Measurements from ENCODE around the gene CHST5.
"Not testable (repeated sequence)": the region's sequence is repeated elsewhere in the genome, so short reads cannot be mapped to it uniquely, and the experiment has no call there.

Gene CHST5

GRCh38 chr16:75559564-75560372, 23.9 kb upstream of the CHST5 start:
- FAIRE-seq (no peak), DNase-seq (ENCODE audit: insufficient read length, low spot score) (peak; percentile 9)
- no peak for TF ChIP-seq POLR2A (IDR thresholded peaks at IDR 0.05; ENCODE audit: low read depth, low read length)

DNA sequence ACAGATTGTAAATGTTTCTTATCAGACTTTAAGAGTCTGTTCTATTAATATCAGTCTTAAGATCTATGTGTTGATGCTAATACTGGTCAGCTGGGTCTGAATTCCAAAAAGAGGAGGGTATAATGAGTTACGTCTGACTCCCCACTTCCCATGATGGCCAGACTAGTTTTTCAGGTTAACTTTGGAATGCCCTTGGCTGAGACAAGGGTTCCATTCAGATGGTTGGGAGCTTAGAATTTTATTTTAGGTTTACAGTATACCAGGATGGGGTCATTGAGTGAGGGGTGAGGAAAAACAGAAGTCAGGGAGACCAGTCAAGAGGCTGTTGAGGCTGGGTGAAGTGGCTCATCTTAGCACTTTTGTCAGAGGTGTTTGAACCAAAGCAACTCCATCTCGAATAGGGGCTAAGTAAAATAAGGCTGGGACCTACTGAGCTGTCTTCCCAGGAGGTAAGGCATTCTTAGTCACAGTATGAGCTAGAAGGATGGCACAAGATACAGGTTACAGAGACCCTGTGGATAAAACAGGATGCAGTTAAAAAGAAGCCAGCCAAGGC, 23.0 kb upstream of the CHST5 start:
- DNase-seq (ENCODE audit: insufficient read length, low spot score), result no peak
- no peak for TF ChIP-seq POLR2A (IDR thresholded peaks at IDR 0.05; ENCODE audit: low read depth, low read length)

GRCh38 chr16:75556431-75556950, 20.6 kb upstream of the CHST5 start:
- TF ChIP-seq POLR2A (IDR thresholded peaks at IDR 0.05; ENCODE audit: low read depth, low read length), result no peak
- no peak for FAIRE-seq
- no peak for DNase-seq (ENCODE audit: insufficient read length, low spot score)

More for the DNA sequence above, 23.0 kb upstream of the CHST5 start:
- FAIRE-seq, result no peak

DNA sequence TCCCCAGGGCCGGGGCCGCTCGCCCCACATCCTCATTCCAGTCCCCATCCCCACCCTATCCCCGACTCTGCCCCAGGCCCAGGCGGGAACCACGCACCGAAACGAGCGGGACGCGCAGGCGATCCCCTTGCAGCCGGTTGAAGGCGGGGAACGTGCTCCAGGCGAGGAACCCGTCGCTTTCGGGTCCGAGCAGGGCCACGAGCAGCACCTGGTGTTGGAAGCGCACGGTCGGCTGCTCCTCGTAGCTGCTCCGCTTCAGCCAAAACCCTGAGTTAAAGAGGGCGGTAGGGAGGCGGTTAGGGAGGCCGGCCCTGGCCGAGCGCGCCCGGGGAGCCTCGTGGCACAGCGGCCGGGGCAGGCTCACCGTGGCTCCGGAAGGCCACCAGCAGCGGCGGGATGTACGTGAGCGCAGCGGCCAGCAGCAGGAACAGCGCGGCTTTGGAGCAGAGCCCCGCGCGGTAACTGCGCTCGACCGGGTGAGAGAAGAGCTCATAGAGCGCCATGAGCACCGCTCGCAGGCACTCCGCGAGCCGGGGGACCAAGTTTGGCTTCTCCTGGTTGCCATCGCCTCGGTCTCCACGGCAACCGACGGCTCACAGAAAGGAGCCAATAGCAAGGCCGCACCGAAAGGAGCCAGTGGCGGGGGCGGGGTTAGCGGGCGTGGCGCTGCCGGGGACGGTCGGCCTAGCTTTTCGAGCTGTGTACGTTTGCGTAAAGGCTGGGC, 20.0 kb upstream of the CHST5 start, which contains the start of gene TMEM231:
Gene TMEM231 (minus strand): TSS at position 546 of the 724 bp plus-strand sequence. CDS start 43 bp downstream, at position 503.
- peak; percentile 94 for DNase-seq (ENCODE audit: insufficient read length, low spot score)
- peak; percentile 42; the same call in 1 of the 2 replicates for TF ChIP-seq POLR2A (IDR thresholded peaks at IDR 0.05; ENCODE audit: low read depth, low read length)
- no peak for FAIRE-seq

DNA sequence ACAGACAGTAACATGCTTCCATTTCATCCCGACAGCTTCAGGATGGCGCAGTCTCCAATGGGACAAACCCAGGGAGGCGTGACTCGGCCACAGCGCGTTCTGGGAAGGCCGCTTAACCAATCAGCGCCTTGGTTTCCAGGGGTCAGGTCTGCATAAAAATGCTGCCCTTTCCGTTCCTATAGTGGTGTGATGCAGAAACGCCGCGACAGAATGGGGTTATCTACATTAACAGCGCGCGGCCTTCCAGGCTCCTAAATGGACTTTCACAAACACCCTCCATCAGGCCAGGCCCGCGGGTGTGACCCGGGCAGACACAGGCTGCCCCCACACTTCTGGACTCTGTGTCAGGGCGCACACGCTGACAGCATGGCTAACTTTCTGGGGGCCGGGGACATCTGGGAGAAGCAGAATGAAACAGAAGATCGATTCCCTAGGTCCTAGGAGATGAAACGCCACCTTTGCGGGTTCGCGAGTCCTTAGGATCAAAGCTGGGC, 19.4 kb upstream of the CHST5 start:
- DNase-seq (ENCODE audit: insufficient read length, low spot score), result peak; percentile 91
- peak; percentile 29; the same call in 1 of the 2 replicates for TF ChIP-seq POLR2A (IDR thresholded peaks at IDR 0.05; ENCODE audit: low read depth, low read length)
- peak; percentile 38 for FAIRE-seq

- no peak for DNase-seq (ENCODE audit: insufficient read length, low spot score)
- TF ChIP-seq POLR2A (IDR thresholded peaks at IDR 0.05; ENCODE audit: low read depth, low read length), result no peak
- FAIRE-seq, result no peak
These were observed 17.0 kb upstream of the CHST5 start for GRCh38 chr16:75552951-75553350.

DNA sequence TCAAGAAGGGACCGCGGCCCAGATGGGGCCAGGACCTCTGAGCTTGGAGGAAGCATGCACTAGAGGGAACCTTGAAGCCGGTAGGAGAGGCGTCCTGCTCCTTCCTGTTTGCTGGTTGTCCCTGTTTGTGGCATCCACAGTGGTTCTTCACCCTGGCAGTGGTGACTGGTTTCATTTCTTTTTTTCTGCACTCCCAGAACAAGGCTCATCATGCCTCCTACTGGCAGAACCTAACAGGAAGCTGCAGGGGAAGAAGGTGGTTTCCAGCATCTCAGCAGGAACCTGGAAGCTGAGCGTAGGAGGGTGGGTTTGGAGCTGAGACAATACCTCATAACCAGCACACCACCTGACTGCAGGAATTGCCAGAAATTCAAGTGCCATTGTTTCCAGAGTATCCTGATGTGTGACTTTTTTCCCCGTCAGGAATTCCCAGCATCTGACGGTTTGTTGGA, 14.3 kb upstream of the CHST5 start:
- DNase-seq (ENCODE audit: insufficient read length, low spot score), result peak; percentile 79
- no peak for TF ChIP-seq POLR2A (IDR thresholded peaks at IDR 0.05; ENCODE audit: low read depth, low read length)
- FAIRE-seq, result no peak

GRCh38 chr16:75548456-75548855, 12.5 kb upstream of the CHST5 start:
- DNase-seq (ENCODE audit: insufficient read length, low spot score); FAIRE-seq: not testable (repeated sequence)

DNA sequence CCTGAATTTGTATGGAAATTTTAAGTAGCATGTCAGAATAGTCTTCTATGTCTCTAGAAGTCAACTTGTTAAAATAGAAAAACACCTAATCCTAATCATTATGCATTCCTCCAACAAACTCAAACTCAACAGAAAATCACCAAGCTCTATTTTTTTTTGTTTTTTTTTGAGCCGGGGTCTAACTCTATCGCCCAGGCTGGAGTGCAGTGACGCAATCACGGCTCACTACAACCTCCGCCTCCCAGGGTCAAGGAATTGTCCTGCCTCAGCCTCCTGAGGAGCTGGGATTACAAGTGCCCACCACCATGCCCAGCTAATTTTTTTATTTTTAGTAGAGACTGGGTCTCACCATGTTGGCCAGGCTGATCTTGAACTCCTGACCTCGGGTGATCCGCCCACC, 10.4 kb upstream of the CHST5 start:
- DNase-seq (ENCODE audit: insufficient read length, low spot score), result no peak
- no peak for FAIRE-seq
- no peak for TF ChIP-seq POLR2A (IDR thresholded peaks at IDR 0.05; ENCODE audit: low read depth, low read length)

GRCh38 chr16:75545879-75546278, 10.0 kb upstream of the CHST5 start:
- FAIRE-seq, result not testable (repeated sequence)

DNA sequence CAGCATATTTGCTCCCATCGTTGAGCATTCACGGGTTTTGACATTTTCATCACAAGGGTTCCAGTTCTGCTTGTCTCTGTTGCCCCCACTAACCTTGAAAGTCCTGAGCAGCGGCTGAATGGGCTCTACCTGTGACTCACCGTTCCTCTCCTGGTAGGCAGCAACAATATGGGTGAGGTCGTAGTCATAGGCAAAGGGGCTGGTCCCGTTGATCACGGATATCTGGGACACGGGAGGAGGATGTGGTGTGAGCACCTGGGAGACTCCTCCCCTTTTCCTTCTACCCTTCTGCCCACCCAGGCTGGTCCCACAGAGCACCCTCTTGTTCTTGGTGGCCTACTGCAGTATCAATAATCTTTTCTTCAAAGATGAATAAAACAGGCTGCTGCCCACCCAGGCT, 6.6 kb upstream of the CHST5 start:
- not testable (repeated sequence) for FAIRE-seq; DNase-seq (ENCODE audit: insufficient read length, low spot score)

More at GRCh38 chr16:75545879-75546278, 10.0 kb upstream of the CHST5 start:
- DNase-seq (ENCODE audit: insufficient read length, low spot score), result not testable (repeated sequence)

DNA sequence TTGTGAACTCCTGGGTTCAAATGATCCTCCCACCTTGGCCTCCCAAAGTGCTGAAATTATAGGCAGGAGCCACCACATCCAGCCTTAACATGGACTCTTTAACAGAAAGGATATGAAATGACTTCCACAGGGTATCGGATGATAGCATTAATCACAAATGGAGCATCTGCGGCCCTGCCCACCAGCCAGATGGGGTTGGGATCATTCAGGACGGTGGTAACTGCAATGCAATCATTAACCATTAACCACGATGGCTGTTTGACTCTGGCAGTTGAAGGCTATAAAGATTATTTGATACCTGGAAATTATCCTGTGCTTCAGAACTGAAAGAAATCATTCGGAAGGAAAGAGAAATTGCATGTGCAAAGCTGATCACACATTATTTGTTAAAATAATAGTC, 5.3 kb upstream of the CHST5 start:
- no peak for TF ChIP-seq POLR2A (IDR thresholded peaks at IDR 0.05; ENCODE audit: low read depth, low read length)
- DNase-seq (ENCODE audit: insufficient read length, low spot score) (no peak), FAIRE-seq (no peak)

DNA sequence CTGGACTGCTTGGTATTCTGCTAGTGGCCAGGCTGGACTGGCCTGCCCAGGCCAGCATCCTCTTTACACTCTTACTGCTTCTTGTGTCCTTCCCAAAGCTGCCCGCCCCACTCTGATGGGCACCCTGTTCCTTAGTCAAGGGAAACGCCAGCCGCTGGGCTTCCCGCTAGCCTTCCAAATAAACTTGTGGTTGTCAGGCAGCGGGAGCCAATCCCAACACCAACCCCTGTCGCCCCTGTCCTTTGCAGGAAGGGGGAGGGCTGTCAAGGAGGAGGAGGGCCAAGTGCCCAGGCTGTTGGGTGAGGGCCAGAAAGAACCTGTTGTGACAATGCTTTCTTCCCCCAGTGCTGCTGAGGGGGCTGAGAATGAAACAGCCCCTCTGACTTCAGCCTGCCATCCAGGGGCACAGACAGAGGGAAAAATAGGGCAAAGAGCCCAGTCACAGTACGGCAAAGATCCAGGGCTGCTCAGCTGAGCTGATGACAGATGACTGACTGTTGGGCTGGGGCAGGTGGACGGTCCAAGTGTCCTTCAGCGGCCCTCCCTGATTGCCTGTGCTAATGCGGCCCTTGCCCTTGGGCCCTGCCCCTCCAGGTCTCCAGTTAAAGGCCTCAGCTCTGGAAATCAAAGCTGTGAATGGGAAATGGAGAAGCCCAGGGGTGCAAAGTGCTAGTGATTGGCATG, 3.1 kb upstream of the CHST5 start:
- FAIRE-seq; DNase-seq (ENCODE audit: insufficient read length, low spot score): not testable (repeated sequence)
